ENCODE data around the gene TNNT2. TPM values are rescaled to one million over a fixed set of nuclear protein-coding genes. Genes with fewer than 3 reads are reported as not detected.

Gene TNNT2
- total and polyA plus RNA-seq, 2 of the 4 experiments (the other 2 are of a cell fraction), result 0.18 to 1.2 TPM

- Histone ChIP-seq H3K56ac (ENCODE audit: extremely low read depth, insufficient read depth, low read length) (no peak overlapping the region), H3K27me3 (ENCODE audit: control insufficient read depth, insufficient read depth, low read length) (peaks cover 65% of the 10 kb centered on the region), H3K4me1 (ENCODE audit: control insufficient read depth, insufficient read depth, low read length) (no peaks in the 10 kb centered on the region), H4K91ac (ENCODE audit: insufficient read depth, low read depth, low read length) (no peak overlapping the region), H4K8ac (ENCODE audit: low read depth in 2 of 2, low read length in 2 of 2) (no peak overlapping the region), H3K4me3 (ENCODE audit: insufficient read depth, low read depth, low read length) (no peak overlapping the region), H3K4me2 (ENCODE audit: low read depth, low read length) (no peak overlapping the region), H4K5ac (ENCODE audit: low read depth, low read length) (no peak overlapping the region), H2BK120ac (ENCODE audit: low read depth, low read length) (no peak overlapping the region), H3K18ac (ENCODE audit: low read depth, low read length) (no peak overlapping the region), H2AK5ac (ENCODE audit: low read depth, low read length) (no peak overlapping the region), H2BK20ac (ENCODE audit: low read depth, low read length) (no peak overlapping the region), H3K9me1 (ENCODE audit: insufficient read depth, low read length) (no peaks in the 10 kb centered on the region), H3K23ac (ENCODE audit: low read depth, low read length) (no peak overlapping the region), H3K14ac (replicated peaks; ENCODE audit: low read depth, low read length) (no peak overlapping the region), H3K79me1 (ENCODE audit: low read depth in 1 of 2, low read length in 2 of 2) (no peaks in the 10 kb centered on the region), H2BK5ac (ENCODE audit: low read depth, low read length, poor library complexity, severe bottlenecking) (no peak overlapping the region), H3K36me3 (ENCODE audit: control insufficient read depth, insufficient read depth, low read length) (no peaks in the 10 kb centered on the region), H3K9ac (ENCODE audit: low read depth, low read length) (no peak overlapping the region), H2AK9ac (replicated peaks; ENCODE audit: low read depth, low read length, poor library complexity) (no peak overlapping the region), H2AFZ (replicated peaks; ENCODE audit: low read length, poor library complexity) (no peak overlapping the region), H3K9me3 (ENCODE audit: control insufficient read depth, insufficient read depth, low read length) (no peaks in the 10 kb centered on the region), H3K27ac (ENCODE audit: insufficient read depth, low read length) (no peak overlapping the region), H4K20me1 (ENCODE audit: insufficient read depth, low read length) (no peaks in the 10 kb centered on the region), H3K4ac (ENCODE audit: low read depth, low read length) (no peak overlapping the region), H2BK15ac (ENCODE audit: low read depth, low read length) (no peak overlapping the region)
- intact Hi-C loops (cut with micrococcal nuclease), result no loop called here
- ATAC-seq (ENCODE audit: low read depth) (no peak), DNase-seq (no peak)
- no TSS peak for BruUV-seq (replicated peaks)
- ChIA-PET CTCF (no interaction called here), POLR2A (ENCODE audit: unreplicated experiment) (no interaction called here)
- in situ Hi-C loops (cut with MboI; ENCODE audit: low sequenced_read_pairs), result no loop called here
- 33% methylated on average over 1 of the region's 1 CpG; no CpG with 5 or more reads in 1 of the 2 experiments for WGBS, 2 experiments (ENCODE audit: extremely low coverage in 2 of 2, insufficient read length in 1 of 2)
- dilution Hi-C loops (cut with HindIII; ENCODE audit: low sequenced_read_pairs, unreplicated experiment), result no loop called here
- no peak for TF ChIP-seq CTCF (conservative IDR thresholded peaks at IDR 0.05; ENCODE audit: low read depth, low read length)
Measured at GRCh38 chr1:201403359-201403758, 25.9 kb upstream of the TNNT2 start.

All from IMR-90 (cell line).